Uterus (tissue), 2 donors: ENCODE data around the gene REXO1.

Source experiments
- CTCF ChIP-seq, 4 experiments: fragments of 200-600 bp in 2 of 4; fragments of 450-650 bp in 2 of 4; sonication (generic) in 2 of 4; IDR thresholded peaks; one replicate each; pipeline ENCODE4 v1.5.1; 2016 to 2019; ENCODE audit warnings: antibody characterized with exemption in 4 of 4, mild to moderate bottlenecking in 2 of 4, moderate library complexity in 1 of 4
- POLR2A ChIP-seq, 2 donors: fragments of 450-650 bp; IDR thresholded peaks; one replicate each; pipeline ENCODE4 v1.6.1; 2016; ENCODE audit warnings: antibody characterized with exemption in 2 of 2, mild to moderate bottlenecking in 1 of 2, moderate library complexity in 1 of 2

- TF ChIP-seq CTCF (IDR thresholded peaks at IDR 0.05): no peak
- no peak for TF ChIP-seq POLR2A (IDR thresholded peaks at IDR 0.05)
Observed at GRCh38 chr19:1884719-1885334, 36.5 kb upstream of the REXO1 start.
